Duodenal mucosa (tissue), 2 donors: Measurements from ENCODE around the gene AGO3.
"Not testable (repeated sequence)": the region's sequence is repeated elsewhere in the genome, so short reads cannot be mapped to it uniquely, and the experiment has no call there.

Source experiments
- H3K27ac ChIP-seq: one replicate; pipeline ENCODE4 v1.7.0; 2013; ENCODE audit warnings: low read depth, low read length
- H3K27me3 ChIP-seq, 2 donors: one replicate each; pipeline ENCODE4 v1.7.0; 2013; ENCODE audit warnings: low read length in 2 of 2, control low read depth in 1 of 2; ENCODE audit not compliant: insufficient read depth in 2 of 2, control insufficient read depth in 1 of 2
- H3K36me3 ChIP-seq, 2 donors: one replicate each; pipeline ENCODE4 v1.7.0; 2013; ENCODE audit warnings: low read length in 2 of 2, control low read depth in 1 of 2; ENCODE audit not compliant: insufficient read depth in 2 of 2, control insufficient read depth in 1 of 2
- H3K4me1 ChIP-seq, 2 donors: one replicate each; pipeline ENCODE4 v1.7.0; 2013; ENCODE audit warnings: low read length in 2 of 2, control low read depth in 1 of 2; ENCODE audit not compliant: insufficient read depth in 2 of 2, control insufficient read depth in 1 of 2
- H3K4me3 ChIP-seq, 2 donors: one replicate each; pipeline ENCODE4 v1.7.0; 2013; ENCODE audit warnings: low read length in 2 of 2, low read depth in 1 of 2
- H3K9ac ChIP-seq, 2 donors: one replicate each; pipeline ENCODE4 v1.7.0; 2013; ENCODE audit warnings: low read length in 2 of 2, low read depth in 1 of 2
- H3K9me3 ChIP-seq, 2 donors: one replicate each; pipeline ENCODE4 v1.7.0; 2013; ENCODE audit warnings: low read length in 2 of 2, control low read depth in 1 of 2; ENCODE audit not compliant: control insufficient read depth in 1 of 2

Gene AGO3

DNA sequence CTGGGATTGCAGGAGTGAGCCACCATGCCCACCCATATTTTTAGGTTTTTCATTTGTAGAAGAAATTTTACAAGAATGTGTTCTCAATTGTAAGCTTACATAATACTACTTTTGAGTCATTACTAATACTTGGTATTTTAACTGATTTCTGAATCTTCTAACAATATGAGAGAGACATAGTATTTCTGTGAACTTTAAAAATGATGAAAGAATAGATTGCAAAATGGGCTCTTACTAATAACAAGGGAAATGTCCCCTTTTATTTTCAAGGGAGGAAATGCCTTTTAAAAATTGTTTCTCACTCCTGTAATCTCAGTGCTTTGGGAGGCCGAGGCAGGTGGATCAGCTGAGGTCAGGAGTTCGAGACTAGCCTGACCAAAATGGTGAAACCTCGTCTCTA, 5.9 kb downstream of the AGO3 start:
- H3K27ac ChIP-seq: no peak overlapping the region
- no peaks in the 10 kb centered on the region for H3K9me3 ChIP-seq
- no peaks in the 10 kb centered on the region for H3K36me3 ChIP-seq
- H3K4me3 ChIP-seq: no peak overlapping the region
- no peaks in the 10 kb centered on the region for H3K27me3 ChIP-seq
- no peak overlapping the region for H3K9ac ChIP-seq
- peaks cover 9 to 11% of the 10 kb centered on the region in 2 donors for H3K4me1 ChIP-seq

DNA sequence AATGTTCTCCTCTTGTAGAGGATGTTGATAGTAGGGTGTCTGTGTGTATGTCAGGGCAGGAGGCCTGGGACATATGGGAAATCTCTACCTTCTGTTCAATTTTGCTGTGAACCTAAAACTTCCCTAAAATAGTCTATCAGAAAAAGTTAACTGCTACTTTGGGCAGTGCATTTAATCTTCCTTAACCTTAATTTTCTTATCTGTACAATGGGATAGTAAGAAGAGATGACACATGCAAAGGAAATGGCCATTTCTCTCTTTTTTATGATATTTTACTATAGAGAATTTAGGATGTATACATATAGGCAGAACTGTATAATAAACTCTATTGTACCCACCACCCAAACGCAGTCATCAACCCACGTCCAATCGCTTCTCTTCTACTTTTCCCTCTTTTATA, 8.6 kb downstream of the AGO3 start:
- Histone ChIP-seq H3K9ac (no peak overlapping the region), H3K9me3 (no peaks in the 10 kb centered on the region), H3K27ac (no peak overlapping the region), H3K4me1 (peaks cover 0 to 4% of the 10 kb centered on the region in 2 donors), H3K4me3 (no peak overlapping the region), H3K27me3 (no peaks in the 10 kb centered on the region), H3K36me3 (no peaks in the 10 kb centered on the region)

DNA sequence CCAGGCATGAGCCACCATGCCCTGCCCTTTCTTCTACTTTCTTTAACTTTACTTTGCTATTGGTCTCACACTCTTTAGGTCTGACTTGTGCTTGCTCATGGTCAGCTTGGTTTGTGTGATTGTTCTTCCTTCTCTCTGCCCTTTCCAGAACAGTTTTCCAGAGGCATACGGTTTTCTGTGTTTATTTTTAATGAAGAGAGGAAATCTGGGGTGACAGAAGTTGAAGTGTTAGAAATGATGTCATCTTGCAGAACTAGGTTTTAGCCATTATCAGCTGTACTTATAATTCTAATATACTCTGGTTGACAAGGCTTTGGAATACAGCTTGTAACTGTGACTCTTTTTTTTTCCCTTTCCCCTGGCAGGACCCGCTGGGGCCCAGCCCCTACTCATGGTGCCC, 14.4 kb downstream of the AGO3 start:
- no peak overlapping the region for H3K27ac ChIP-seq

DNA sequence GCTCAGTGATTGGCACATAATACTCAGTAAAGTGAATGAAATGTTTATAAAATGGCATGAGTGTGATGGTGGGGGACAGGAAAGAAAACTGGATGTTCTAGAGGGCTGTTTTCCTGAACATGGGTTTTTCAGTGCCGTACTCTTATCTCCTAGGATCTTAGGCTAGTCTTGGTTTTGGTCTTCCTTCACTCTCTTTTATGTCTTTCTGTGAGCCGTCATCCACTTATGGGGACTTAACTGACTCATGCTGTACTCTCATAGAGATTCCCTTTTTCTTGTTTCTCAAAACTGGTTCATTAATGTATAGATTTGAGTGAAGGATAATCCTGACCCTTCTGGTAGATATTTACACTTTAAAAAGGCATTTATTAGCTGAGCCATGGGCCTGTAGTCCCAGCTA, 16.6 kb downstream of the AGO3 start:
- Histone ChIP-seq H3K36me3 (peaks cover 4 to 6% of the 10 kb centered on the region in 2 donors), H3K9me3 (no peaks in the 10 kb centered on the region), H3K27me3 (no peaks in the 10 kb centered on the region), H3K9ac (no peak overlapping the region), H3K4me3 (no peak overlapping the region), H3K27ac (no peak overlapping the region), H3K4me1 (no peaks in the 10 kb centered on the region)

More for the DNA sequence above, 14.4 kb downstream of the AGO3 start:
- Histone ChIP-seq H3K9me3 (no peaks in the 10 kb centered on the region), H3K36me3 (peaks cover 4 to 6% of the 10 kb centered on the region in 2 donors), H3K4me3 (no peak overlapping the region), H3K4me1 (no peaks in the 10 kb centered on the region), H3K27me3 (no peaks in the 10 kb centered on the region), H3K9ac (no peak overlapping the region)

DNA sequence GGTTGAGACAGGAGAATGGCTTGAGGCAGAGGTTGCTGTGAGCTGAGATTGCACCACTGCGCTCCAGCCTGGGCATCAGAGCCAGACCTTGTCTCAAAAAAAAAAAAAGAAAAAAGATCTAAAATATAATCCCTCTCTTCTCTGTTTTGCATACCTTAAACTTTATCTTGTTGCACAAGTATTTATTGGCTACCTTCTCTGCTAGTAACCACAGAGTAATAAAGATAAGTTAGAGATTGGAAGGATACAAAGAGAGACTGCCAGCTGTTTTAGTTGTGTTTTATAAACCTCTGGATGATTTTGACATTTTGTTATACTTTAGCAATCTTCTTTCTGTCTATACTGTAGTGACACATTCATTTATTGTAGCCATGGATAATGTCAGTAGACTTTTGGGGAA, 27.7 kb downstream of the AGO3 start:
- no peaks in the 10 kb centered on the region for H3K36me3 ChIP-seq
- H3K4me3 ChIP-seq: no peak overlapping the region
- H3K9ac ChIP-seq: no peak overlapping the region
- H3K9me3 ChIP-seq: no peaks in the 10 kb centered on the region
- H3K27ac ChIP-seq: no peak overlapping the region
- H3K27me3 ChIP-seq: no peaks in the 10 kb centered on the region
- H3K4me1 ChIP-seq: no peaks in the 10 kb centered on the region

DNA sequence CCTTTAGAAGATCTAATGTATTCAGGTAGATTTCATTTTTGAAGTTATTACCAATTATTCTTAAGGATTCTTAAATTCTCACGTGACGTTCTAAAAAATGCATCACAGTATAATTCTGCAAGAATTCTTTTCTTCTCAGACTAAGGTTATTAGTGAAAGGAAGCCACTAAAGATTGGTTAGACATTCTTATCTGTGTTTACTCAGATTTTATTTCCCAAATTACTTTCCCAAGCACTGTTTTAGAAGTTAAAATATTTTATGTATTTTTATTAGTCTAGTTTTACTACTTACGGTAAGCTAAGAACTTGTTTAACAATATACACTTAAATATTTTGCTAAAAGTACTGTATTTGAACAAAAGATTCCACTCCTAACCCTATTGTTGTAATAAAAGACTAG, 28.4 kb downstream of the AGO3 start:
- Histone ChIP-seq H3K27ac (no peak overlapping the region), H3K4me1 (no peaks in the 10 kb centered on the region), H3K27me3 (no peaks in the 10 kb centered on the region), H3K36me3 (no peaks in the 10 kb centered on the region), H3K9ac (no peak overlapping the region), H3K4me3 (no peak overlapping the region), H3K9me3 (no peaks in the 10 kb centered on the region)

DNA sequence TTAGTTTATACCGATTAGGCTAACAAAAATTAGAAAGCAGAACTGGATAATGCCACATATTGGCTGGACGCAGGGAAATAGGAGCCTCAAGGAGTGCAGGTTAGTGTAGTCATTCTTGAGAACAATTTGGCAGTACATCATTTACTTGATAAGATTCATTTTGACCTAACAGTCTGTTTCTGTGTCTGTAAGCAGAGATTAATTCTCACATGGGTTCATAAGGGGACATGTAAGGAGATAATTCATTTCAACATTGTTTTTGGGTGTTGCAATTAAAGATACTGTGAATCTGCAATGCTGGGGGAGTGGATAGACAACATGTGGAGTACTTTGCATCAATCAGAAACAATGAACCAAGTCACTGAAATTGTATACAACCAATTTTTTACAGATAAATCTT, 32.0 kb downstream of the AGO3 start:
- H3K27me3 ChIP-seq: no peaks in the 10 kb centered on the region
- H3K9me3 ChIP-seq: no peaks in the 10 kb centered on the region
- H3K4me1 ChIP-seq: no peaks in the 10 kb centered on the region
- peaks cover 0 to 1% of the 10 kb centered on the region in 2 donors for H3K36me3 ChIP-seq
- no peak overlapping the region for H3K27ac ChIP-seq
- no peak overlapping the region for H3K9ac ChIP-seq
- no peak overlapping the region for H3K4me3 ChIP-seq

DNA sequence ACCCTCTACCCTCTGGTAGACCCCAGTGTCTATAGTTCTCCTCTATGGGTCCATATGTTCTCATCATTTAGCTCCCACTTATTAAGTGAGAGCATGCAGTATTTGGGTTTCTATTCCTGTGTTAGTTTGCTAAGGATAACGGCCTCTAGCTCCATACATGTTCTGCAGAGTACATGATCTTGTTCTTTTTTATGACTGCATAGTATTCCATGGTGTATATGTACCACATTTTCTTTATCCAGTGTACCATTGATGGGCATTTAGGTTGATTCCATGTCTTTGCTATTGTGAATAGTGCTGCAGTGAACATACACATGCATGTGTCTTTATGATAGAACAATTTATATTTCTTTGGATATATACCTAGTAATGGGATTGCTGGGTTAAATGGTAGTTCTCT, 33.4 kb downstream of the AGO3 start:
- H3K4me3 ChIP-seq: not testable (repeated sequence)

DNA sequence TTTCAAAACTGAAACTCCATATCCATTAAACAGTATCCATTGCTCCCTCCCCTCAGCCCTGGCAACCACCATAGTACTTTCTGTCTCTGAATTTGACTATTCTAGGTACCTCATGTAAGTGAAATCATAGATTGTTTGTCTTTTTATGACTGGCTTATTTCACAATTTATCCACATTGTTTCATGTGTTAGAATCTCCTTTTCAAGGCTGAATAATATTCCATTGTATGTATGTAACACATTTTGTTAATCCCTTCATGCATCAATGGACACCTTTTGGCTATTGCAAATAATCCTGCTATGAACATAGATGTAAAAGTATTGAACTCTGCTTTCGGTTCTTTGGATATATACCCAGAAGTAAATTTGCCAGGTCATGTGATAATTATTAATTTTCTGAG, 37.5 kb downstream of the AGO3 start:
- Histone ChIP-seq H3K4me3 (no peak overlapping the region), H3K27ac (no peak overlapping the region), H3K4me1 (no peaks in the 10 kb centered on the region), H3K27me3 (no peaks in the 10 kb centered on the region), H3K36me3 (peaks cover 9 to 12% of the 10 kb centered on the region in 2 donors), H3K9ac (no peak overlapping the region), H3K9me3 (no peaks in the 10 kb centered on the region)

More for the DNA sequence above, 33.4 kb downstream of the AGO3 start:
- not testable (repeated sequence) for H3K9ac ChIP-seq, H3K27ac ChIP-seq, H3K36me3 ChIP-seq, H3K27me3 ChIP-seq, H3K4me1 ChIP-seq, H3K9me3 ChIP-seq

DNA sequence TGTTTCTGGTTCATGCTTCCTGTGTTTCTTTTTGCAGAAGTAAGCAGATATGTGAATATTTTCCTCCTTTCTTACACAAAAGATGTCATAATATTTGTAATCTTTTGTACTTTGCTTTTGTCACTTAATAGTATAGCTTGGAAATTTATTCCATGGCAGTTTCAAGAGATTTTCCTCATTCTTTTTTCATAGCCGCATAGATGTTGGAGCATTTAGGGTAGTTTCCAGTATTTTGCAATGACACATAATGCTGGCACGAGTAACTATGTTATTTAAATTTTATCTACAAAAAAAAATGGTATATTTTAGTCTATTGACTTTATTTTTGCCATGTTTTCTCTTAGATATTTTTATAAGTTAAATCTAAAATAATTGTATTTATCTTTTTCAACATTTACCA, 40.7 kb downstream of the AGO3 start:
- Histone ChIP-seq H3K36me3 (peaks cover 17 to 20% of the 10 kb centered on the region in 2 donors), H3K27ac (no peak overlapping the region), H3K9me3 (no peaks in the 10 kb centered on the region), H3K4me1 (no peaks in the 10 kb centered on the region), H3K27me3 (no peaks in the 10 kb centered on the region), H3K4me3 (no peak overlapping the region), H3K9ac (no peak overlapping the region)

DNA sequence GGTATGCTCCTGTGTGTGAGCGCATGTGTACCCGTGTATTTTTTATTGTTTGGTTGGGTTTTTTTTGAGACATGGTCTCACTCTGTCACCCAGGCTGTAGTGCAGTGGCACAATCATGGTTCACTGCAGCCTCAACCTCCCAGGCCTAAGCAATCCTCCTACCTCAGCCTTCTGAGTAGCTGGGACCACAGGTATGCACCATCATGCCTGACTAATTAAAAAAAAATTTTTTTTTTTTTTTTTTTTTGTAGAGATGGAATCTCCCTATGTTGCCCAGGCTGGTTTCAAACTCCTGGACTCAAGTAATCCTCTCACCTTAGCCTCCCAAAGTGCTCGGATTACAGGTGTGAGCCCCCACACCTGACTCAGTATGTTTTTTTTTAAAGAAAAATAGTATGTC, 41.7 kb downstream of the AGO3 start:
- H3K9ac ChIP-seq, H3K27me3 ChIP-seq, H3K27ac ChIP-seq, H3K9me3 ChIP-seq, H3K4me1 ChIP-seq, H3K4me3 ChIP-seq: not testable (repeated sequence)
- H3K36me3 ChIP-seq: peaks cover 17 to 20% of the 10 kb centered on the region in 2 donors
